ENCODE measurements around the gene FAM53A. TPM values are rescaled to one million over a fixed set of nuclear protein-coding genes. Genes with fewer than 3 reads are reported as not detected.

FAM53A gene
- total and polyA plus RNA-seq, 2 experiments from 2014 or later: 4.7 to 6.8 TPM

DNA sequence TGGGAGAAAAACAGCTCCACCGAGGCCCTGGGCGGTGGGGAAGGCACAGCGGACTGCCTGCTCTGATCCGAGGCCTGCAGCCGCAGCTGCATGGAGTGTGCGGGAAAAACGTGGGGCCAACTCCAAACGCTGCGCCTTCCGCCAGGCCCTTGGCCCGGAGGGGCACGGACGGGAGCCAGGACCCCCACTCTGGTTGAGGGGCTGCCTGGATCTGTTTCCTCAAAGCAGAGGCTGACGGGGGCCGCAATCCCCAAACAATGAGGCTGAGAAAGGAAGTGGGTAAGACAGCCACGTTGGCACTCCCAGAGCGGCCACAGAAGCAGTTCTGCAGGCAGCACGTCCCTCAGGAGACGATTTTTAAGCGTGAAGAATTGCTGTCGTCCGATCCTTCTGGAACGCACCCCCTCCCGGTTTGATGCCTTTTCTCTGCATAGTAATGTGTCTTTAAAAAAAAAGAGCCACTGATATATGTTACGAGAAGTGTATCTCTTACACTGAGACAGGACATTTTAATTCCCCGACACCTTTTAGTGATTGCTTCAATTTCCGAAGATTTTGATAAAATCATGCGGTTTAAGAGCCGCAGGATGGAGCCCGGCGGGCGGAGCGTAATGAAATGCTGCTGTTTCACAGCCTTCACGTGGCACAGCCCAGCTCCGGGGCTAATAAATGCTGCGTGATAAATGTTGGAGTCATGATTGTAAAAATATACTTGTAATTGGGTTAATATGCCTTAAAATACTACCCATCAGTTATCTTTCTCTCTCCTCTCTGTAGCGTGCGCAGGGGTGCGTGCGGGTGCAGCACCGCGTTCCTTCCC is 85.7 kb downstream of the FAM53A start:
- TF ChIP-seq, protein P1, sequence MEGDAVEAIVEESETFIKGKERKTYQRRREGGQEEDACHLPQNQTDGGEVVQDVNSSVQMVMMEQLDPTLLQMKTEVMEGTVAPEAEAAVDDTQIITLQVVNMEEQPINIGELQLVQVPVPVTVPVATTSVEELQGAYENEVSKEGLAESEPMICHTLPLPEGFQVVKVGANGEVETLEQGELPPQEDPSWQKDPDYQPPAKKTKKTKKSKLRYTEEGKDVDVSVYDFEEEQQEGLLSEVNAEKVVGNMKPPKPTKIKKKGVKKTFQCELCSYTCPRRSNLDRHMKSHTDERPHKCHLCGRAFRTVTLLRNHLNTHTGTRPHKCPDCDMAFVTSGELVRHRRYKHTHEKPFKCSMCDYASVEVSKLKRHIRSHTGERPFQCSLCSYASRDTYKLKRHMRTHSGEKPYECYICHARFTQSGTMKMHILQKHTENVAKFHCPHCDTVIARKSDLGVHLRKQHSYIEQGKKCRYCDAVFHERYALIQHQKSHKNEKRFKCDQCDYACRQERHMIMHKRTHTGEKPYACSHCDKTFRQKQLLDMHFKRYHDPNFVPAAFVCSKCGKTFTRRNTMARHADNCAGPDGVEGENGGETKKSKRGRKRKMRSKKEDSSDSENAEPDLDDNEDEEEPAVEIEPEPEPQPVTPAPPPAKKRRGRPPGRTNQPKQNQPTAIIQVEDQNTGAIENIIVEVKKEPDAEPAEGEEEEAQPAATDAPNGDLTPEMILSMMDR (IDR thresholded peaks at IDR 0.05; ENCODE audit: poor library complexity): no peak
- TF ChIP-seq EZH2phosphoT487 (IDR thresholded peaks at IDR 0.05; ENCODE audit: low read depth, severe bottlenecking, unreplicated experiment): no peak
- TF ChIP-seq EZH2 (IDR thresholded peaks at IDR 0.05; ENCODE audit: borderline replicate concordance): no peak
- Histone ChIP-seq H3K4me2 (no peak overlapping the region), H3K27me3 (no peaks in the 10 kb centered on the region), H3K9me2 (replicated peaks; ENCODE audit: insufficient read depth) (no peaks in the 10 kb centered on the region), H3K27ac (no peak overlapping the region), H2AFZ (no peak overlapping the region), H3K9me3 (ENCODE audit: low read depth) (no peaks in the 10 kb centered on the region), H3K4me1 (ENCODE audit: insufficient read depth) (no peaks in the 10 kb centered on the region), H4K20me1 (ENCODE audit: insufficient read depth, poor library complexity, severe bottlenecking) (no peaks in the 10 kb centered on the region), H3K79me2 (no peaks in the 10 kb centered on the region), H3K36me3 (replicated peaks; ENCODE audit: insufficient read depth, low read depth) (no peaks in the 10 kb centered on the region), H3K4me3 (no peak overlapping the region)
- no peak for DNase-seq (ENCODE audit: low spot score)
- WGBS (ENCODE audit: low lambda C conversion rate, missing lambda C conversion rate): 95% methylated on average over 41 of the region's 42 CpGs

DNA sequence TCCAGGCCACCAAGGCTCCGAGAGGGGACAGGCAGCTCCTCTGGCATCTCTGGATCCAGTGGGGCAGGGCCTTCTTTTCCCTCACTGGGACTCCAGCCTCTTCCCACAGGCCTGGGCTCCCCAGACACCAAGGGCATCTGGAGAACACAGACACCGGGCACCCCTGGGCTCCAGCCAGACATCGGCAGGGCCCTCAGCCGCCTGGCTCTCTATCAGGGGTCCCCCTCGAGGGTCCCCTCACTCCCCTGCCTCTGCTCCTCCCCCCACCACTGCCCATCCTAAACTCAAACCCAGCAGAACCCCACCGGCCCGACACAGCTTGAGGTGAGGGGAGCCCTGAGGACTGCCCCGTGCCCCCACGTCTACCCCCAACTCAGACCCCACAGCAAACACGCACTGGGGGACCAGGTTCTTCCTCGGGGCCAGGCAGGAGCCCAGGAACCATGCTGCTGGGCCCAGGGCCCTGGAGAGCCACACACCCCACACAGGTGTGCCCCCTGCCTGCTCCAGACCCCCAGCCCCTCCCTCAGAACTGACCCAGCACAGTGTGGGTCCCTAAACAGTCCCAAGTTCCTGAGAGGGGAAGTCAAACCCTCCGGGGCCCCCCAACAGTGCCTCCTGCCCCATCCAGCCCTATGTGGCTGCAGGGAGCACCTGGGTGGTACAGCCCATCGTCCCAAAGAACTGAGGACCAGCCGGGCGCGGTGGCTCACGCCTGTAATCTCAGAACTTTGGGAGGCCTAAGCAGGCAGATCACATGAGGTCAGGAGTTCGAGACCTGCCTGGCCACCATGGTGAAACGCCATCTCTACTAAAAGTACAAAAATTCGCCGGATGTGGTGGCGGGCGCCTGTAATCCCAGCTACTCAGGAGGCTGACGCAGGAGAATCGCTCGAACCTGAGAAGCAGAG is 86.8 kb downstream of the FAM53A start:
- Histone ChIP-seq H3K36me3 (replicated peaks; ENCODE audit: insufficient read depth, low read depth) (no peaks in the 10 kb centered on the region), H3K27me3 (no peaks in the 10 kb centered on the region), H3K4me1 (ENCODE audit: insufficient read depth) (no peaks in the 10 kb centered on the region), H4K20me1 (ENCODE audit: insufficient read depth, poor library complexity, severe bottlenecking) (no peaks in the 10 kb centered on the region), H3K4me2 (no peak overlapping the region), H3K9me3 (ENCODE audit: low read depth) (no peaks in the 10 kb centered on the region), H3K4me3 (no peak overlapping the region), H2AFZ (no peak overlapping the region), H3K9me2 (replicated peaks; ENCODE audit: insufficient read depth) (no peaks in the 10 kb centered on the region), H3K27ac (no peak overlapping the region), H3K79me2 (no peaks in the 10 kb centered on the region)
- no peak for DNase-seq (ENCODE audit: low spot score)
- WGBS (ENCODE audit: low lambda C conversion rate, missing lambda C conversion rate): 96% methylated on average over 17 of the region's 26 CpGs
- TF ChIP-seq EZH2 (IDR thresholded peaks at IDR 0.05; ENCODE audit: borderline replicate concordance) (no peak), EZH2phosphoT487 (IDR thresholded peaks at IDR 0.05; ENCODE audit: low read depth, severe bottlenecking, unreplicated experiment) (no peak)
- TF ChIP-seq, protein P1 (IDR thresholded peaks at IDR 0.05; ENCODE audit: poor library complexity): no peak

DNA sequence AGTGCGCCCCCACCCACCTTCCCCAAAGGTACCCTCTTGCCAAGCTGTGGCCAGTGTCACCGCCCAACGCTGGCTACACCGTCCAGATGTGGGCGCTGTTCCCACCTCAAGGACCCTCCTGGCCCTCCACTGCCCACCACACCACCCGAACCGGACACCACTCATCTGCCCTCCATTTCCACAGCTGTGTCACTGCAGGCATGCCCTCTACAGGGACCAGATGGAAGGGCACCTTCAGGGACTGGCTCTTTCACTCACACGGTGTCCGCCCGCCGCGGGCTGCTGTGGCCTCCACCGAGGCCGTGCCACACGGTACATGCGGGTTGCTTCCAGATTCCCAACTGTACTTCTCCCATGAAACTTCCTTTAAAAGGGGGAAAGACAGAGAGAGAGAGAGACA is 87.7 kb downstream of the FAM53A start:
- no peak overlapping the region for H3K4me2 ChIP-seq
- no peaks in the 10 kb centered on the region for H3K4me1 ChIP-seq (ENCODE audit: insufficient read depth)
- H3K79me2 ChIP-seq: no peaks in the 10 kb centered on the region
- H3K9me2 ChIP-seq (replicated peaks; ENCODE audit: insufficient read depth): no peaks in the 10 kb centered on the region
- H2AFZ ChIP-seq: no peak overlapping the region
- no peaks in the 10 kb centered on the region for H3K9me3 ChIP-seq (ENCODE audit: low read depth)
- TF ChIP-seq EZH2phosphoT487 (IDR thresholded peaks at IDR 0.05; ENCODE audit: low read depth, severe bottlenecking, unreplicated experiment): no peak
- no peaks in the 10 kb centered on the region for H3K27me3 ChIP-seq
- no peak for DNase-seq (ENCODE audit: low spot score)
- no peak overlapping the region for H3K27ac ChIP-seq
- H3K4me3 ChIP-seq: no peak overlapping the region
- no peaks in the 10 kb centered on the region for H3K36me3 ChIP-seq (replicated peaks; ENCODE audit: insufficient read depth, low read depth)
- no peaks in the 10 kb centered on the region for H4K20me1 ChIP-seq (ENCODE audit: insufficient read depth, poor library complexity, severe bottlenecking)
- WGBS (ENCODE audit: low lambda C conversion rate, missing lambda C conversion rate): 87% methylated on average over 16 of the region's 16 CpGs
